ENCODE data around the gene STK32A. TPM values are rescaled to one million over a fixed set of nuclear protein-coding genes. Genes with fewer than 3 reads are reported as not detected.

The STK32A gene
- total RNA-seq, 1 experiment from 2014 or later: 3.3 TPM

GRCh38 chr5:147327421-147327820 lies 92.6 kb downstream of the STK32A start:
- H3K36me3 Mint-ChIP-seq (ENCODE audit: insufficient read depth, unreplicated experiment): peaks cover 8% of the 10 kb centered on the region
- H3K9me3 Mint-ChIP-seq (ENCODE audit: unreplicated experiment): no peaks in the 10 kb centered on the region
- no peak for DNase-seq (ENCODE audit: unreplicated experiment)
- no peak overlapping the region for H3K4me3 Mint-ChIP-seq (ENCODE audit: unreplicated experiment)
- no peaks in the 10 kb centered on the region for H3K27me3 Mint-ChIP-seq (ENCODE audit: insufficient read depth, unreplicated experiment)
- TF ChIP-seq CTCF (IDR thresholded peaks at IDR 0.05; ENCODE audit: unreplicated experiment): no peak
- ChIA-PET POLR2A (interaction anchor here (0.7 kb wide), 1 partner anchor 711 kb away, joined by 3 read pairs; no protein-coding TSS in a partner anchor), CTCF (interaction anchor here (0.6 to 1.5 kb wide), 5 partner anchors 8 to 138 kb away, joined by 3 to 7 read pairs (median 3); no protein-coding TSS in a partner anchor)
- intact Hi-C loops (cut with micrococcal nuclease): no loop called here
- H3K27ac Mint-ChIP-seq (ENCODE audit: low read depth, unreplicated experiment): no peak overlapping the region
- no TSS peak for BruUV-seq (replicated peaks)
- no peaks in the 10 kb centered on the region for H3K4me1 Mint-ChIP-seq (ENCODE audit: insufficient read depth, unreplicated experiment)

DNA sequence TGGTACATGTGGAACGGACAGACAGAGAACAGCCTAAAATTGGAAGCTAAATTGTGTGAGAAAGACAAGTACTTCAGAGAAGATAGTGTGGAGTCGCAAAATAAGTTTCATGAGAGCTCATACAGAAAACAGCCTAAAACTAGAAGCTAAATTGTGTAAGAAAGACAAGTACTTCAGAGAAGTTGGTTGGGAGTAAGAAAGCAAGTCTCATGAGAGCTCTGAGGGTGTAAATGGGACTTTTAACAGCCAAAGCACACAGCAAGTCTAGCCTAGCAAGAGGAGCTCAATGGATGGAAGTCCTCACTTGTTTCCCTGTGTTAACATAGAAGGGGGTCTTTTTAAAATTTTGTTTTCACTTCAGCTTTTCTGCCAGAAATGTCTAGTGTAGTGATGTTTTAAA lies 93.1 kb downstream of the STK32A start:
- TF ChIP-seq CTCF (IDR thresholded peaks at IDR 0.05; ENCODE audit: unreplicated experiment): no peak
- intact Hi-C loops (cut with micrococcal nuclease): no loop called here
- Mint-ChIP-seq H3K9me3 (ENCODE audit: unreplicated experiment) (no peaks in the 10 kb centered on the region), H3K4me1 (ENCODE audit: insufficient read depth, unreplicated experiment) (no peaks in the 10 kb centered on the region), H3K36me3 (ENCODE audit: insufficient read depth, unreplicated experiment) (peaks cover 8% of the 10 kb centered on the region), H3K27me3 (ENCODE audit: insufficient read depth, unreplicated experiment) (no peaks in the 10 kb centered on the region), H3K27ac (ENCODE audit: low read depth, unreplicated experiment) (no peak overlapping the region), H3K4me3 (ENCODE audit: unreplicated experiment) (no peak overlapping the region)
- no peak for DNase-seq (ENCODE audit: unreplicated experiment)
- no TSS peak for BruUV-seq (replicated peaks)
- CTCF ChIA-PET: interaction anchor here (0.6 to 1.5 kb wide), 4 partner anchors 10 to 139 kb away, joined by 3 to 7 read pairs (median 3); no protein-coding TSS in a partner anchor
- POLR2A ChIA-PET: interaction anchor here (0.7 kb wide), 1 partner anchor 711 kb away, joined by 3 read pairs; no protein-coding TSS in a partner anchor

- no peak for DNase-seq (ENCODE audit: unreplicated experiment)
- CTCF ChIA-PET: interaction anchor here (0.6 to 1.4 kb wide), 6 partner anchors 56 to 525 kb away, joined by 3 to 6 read pairs (median 4); no protein-coding TSS in a partner anchor
- Mint-ChIP-seq H3K4me1 (ENCODE audit: insufficient read depth, unreplicated experiment) (no peaks in the 10 kb centered on the region), H3K27ac (ENCODE audit: low read depth, unreplicated experiment) (no peak overlapping the region), H3K36me3 (ENCODE audit: insufficient read depth, unreplicated experiment) (peaks cover 4% of the 10 kb centered on the region), H3K4me3 (ENCODE audit: unreplicated experiment) (no peak overlapping the region), H3K9me3 (ENCODE audit: unreplicated experiment) (no peaks in the 10 kb centered on the region), H3K27me3 (ENCODE audit: insufficient read depth, unreplicated experiment) (no peaks in the 10 kb centered on the region)
- no peak for TF ChIP-seq CTCF (IDR thresholded peaks at IDR 0.05; ENCODE audit: unreplicated experiment)
- intact Hi-C loops (cut with micrococcal nuclease): no loop called here
- BruUV-seq (replicated peaks): no TSS peak
- POLR2A ChIA-PET: no interaction called here
These were observed 97.8 kb downstream of the STK32A start for GRCh38 chr5:147332658-147333057.

DNA sequence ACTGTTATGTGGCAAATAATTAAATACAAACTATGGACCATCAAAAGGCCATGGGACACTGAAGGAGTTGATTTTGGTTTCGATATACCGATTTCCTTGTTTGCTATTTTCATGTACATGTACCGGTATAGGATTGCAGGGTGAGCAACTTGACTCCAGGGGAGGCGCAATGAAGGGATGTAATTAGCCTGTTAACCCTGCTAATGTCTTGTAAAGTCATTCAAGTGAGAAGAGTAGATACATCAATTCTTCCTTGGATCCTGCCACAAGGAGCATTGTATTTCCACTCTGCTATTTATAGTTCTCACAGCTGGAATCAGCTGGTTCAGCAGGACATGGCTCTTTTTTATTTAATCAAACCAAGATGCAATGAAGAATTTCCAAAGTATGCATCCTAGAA lies 102.0 kb downstream of the STK32A start:
- BruUV-seq (replicated peaks): no TSS peak
- TF ChIP-seq CTCF (IDR thresholded peaks at IDR 0.05; ENCODE audit: unreplicated experiment): no peak
- Mint-ChIP-seq H3K4me3 (ENCODE audit: unreplicated experiment) (no peak overlapping the region), H3K27me3 (ENCODE audit: insufficient read depth, unreplicated experiment) (no peaks in the 10 kb centered on the region), H3K9me3 (ENCODE audit: unreplicated experiment) (no peaks in the 10 kb centered on the region), H3K4me1 (ENCODE audit: insufficient read depth, unreplicated experiment) (no peaks in the 10 kb centered on the region), H3K27ac (ENCODE audit: low read depth, unreplicated experiment) (no peak overlapping the region), H3K36me3 (ENCODE audit: insufficient read depth, unreplicated experiment) (no peaks in the 10 kb centered on the region)
- ChIA-PET POLR2A (no interaction called here), CTCF (no interaction called here)
- intact Hi-C loops (cut with micrococcal nuclease): no loop called here
- no peak for DNase-seq (ENCODE audit: unreplicated experiment)

Data from MCF 10A (cell line).